H1 (cell line): ENCODE measurements around the gene AIFM3. TPM values are rescaled to one million over a fixed set of nuclear protein-coding genes. Genes with fewer than 3 reads are reported as not detected.
A peak's percentile ranks its signal among the peaks of the same experiment; 100 is the strongest.

Experiments used
- CTCF ChIA-PET: fragments of 300-600 bp; sonication (Branson Sonifier 250); formaldehyde crosslinking; loops from one replicate; lab custom pipeline; 2021; ENCODE audit not compliant: partially characterized antibody; lab: Charles Lee
- POLR2A ChIA-PET: fragments of 300-600 bp; sonication (Branson Sonifier 250); formaldehyde crosslinking; loops from one replicate; lab custom pipeline; 2021; ENCODE audit warnings: inconsistent platforms; ENCODE audit not compliant: partially characterized antibody; lab: Charles Lee
- DNase-seq, 2 experiments: peaks; one replicate each; pipeline versions ENCODE4 v3.0.0 to v3.0.0-alpha.2; 2010 to 2022; ENCODE audit warnings: low spot score in 2 of 2, low read depth in 1 of 2, mixed read lengths in 1 of 2
- FAIRE-seq: peaks from 2 replicates; lab custom pipeline; 2011; peaks lifted over from hg19 to GRCh38; lab: Jason Lieb, UNC
- H2AFZ ChIP-seq: 2 replicates; pipeline ENCODE4 v1.8.1; 2012; ENCODE audit warnings: low read length, inconsistent platforms
- H2AK5ac ChIP-seq: 2 replicates; pipeline ENCODE4 v1.6.1; 2013; ENCODE audit warnings: low read depth, low read length
- H2BK120ac ChIP-seq: replicated peaks from 2 replicates; pipeline ENCODE3; 2013; ENCODE audit warnings: low read depth, low read length, inconsistent platforms
- H2BK12ac ChIP-seq: 2 replicates; pipeline ENCODE4 v1.6.1; 2013; ENCODE audit warnings: low read depth, low read length
- H2BK15ac ChIP-seq: 2 replicates; pipeline ENCODE4 v1.6.1; 2013; ENCODE audit warnings: low read length
- H2BK20ac ChIP-seq: 2 replicates; pipeline ENCODE4 v1.6.1; 2013; ENCODE audit warnings: low read length
- H2BK5ac ChIP-seq: 2 replicates; pipeline ENCODE4 v1.6.1; 2013; ENCODE audit warnings: low read depth, low read length
- H3K14ac ChIP-seq: 2 replicates; pipeline ENCODE4 v1.6.1; 2013; ENCODE audit warnings: inconsistent platforms; ENCODE audit not compliant: insufficient read length
- H3K18ac ChIP-seq: 2 replicates; pipeline ENCODE4 v1.6.1; 2013; ENCODE audit warnings: low read length; ENCODE audit errors: extremely low read depth
- H3K23ac ChIP-seq: 2 replicates; pipeline ENCODE4 v1.6.1; 2013; ENCODE audit warnings: inconsistent platforms; ENCODE audit not compliant: insufficient read length
- H3K23me2 ChIP-seq: 2 replicates; pipeline ENCODE4 v1.6.1; 2013; ENCODE audit warnings: low read depth, low read length
- H3K27ac ChIP-seq: 2 replicates; pipeline ENCODE4 v1.6.1; 2011; ENCODE audit warnings: low read depth, low read length, inconsistent platforms
- H3K27me3 ChIP-seq, 4 experiments: replicated peaks in 1 of 4; 1 replicate in 1 of 4; 2 replicates in 3 of 4; pipeline versions ENCODE4 v1.6.1 to v1.8.1; 2011 to 2013; ENCODE audit warnings: low read length in 3 of 4, mild to moderate bottlenecking in 3 of 4, inconsistent platforms in 2 of 4, mixed read lengths in 2 of 4, moderate library complexity in 1 of 4; ENCODE audit not compliant: control insufficient read depth in 3 of 4, insufficient read depth in 3 of 4; ENCODE audit errors: extremely low read depth in 1 of 4
- H3K36me3 ChIP-seq, 4 experiments: 2 replicates each; pipeline versions ENCODE4 v1.6.1 to v1.8.1; 2011 to 2013; ENCODE audit warnings: mild to moderate bottlenecking in 4 of 4, low read length in 3 of 4, moderate library complexity in 2 of 4, control low read depth in 1 of 4, inconsistent platforms in 1 of 4; ENCODE audit not compliant: insufficient read depth in 4 of 4, control insufficient read depth in 2 of 4
- H3K4ac ChIP-seq: replicated peaks from 2 replicates; pipeline ENCODE3; 2013; ENCODE audit warnings: low read length, low read depth, mixed read lengths, inconsistent platforms; ENCODE audit not compliant: insufficient read length
- H3K4me1 ChIP-seq, 4 experiments: replicated peaks in 1 of 4; 1 replicate in 1 of 4; 2 replicates in 3 of 4; pipeline versions ENCODE4 v1.6.1 to v1.8.1; 2011 to 2013; ENCODE audit warnings: low read length in 3 of 4, inconsistent platforms in 2 of 4, mixed read lengths in 1 of 4; ENCODE audit not compliant: insufficient read depth in 4 of 4, control insufficient read depth in 3 of 4
- H3K4me2 ChIP-seq, 2 experiments: 2 replicates each; pipeline versions ENCODE4 v1.6.1 to v1.8.1; 2011 to 2013; ENCODE audit warnings: low read depth in 2 of 2, low read length in 2 of 2, control low read depth in 1 of 2, inconsistent platforms in 1 of 2, mild to moderate bottlenecking in 1 of 2; ENCODE audit not compliant: insufficient read depth in 1 of 2
- H3K4me3 ChIP-seq, 4 experiments: fragments of 200-600, 300-600 bp in 1 of 4; sonication (generic), shearing (Covaris generic), sonication (Bioruptor Twin) in 1 of 4; 2 replicates each; pipeline versions ENCODE4 v1.5.1 to v1.8.1; 2011 to 2016; ENCODE audit warnings: low read length in 4 of 4, low read depth in 3 of 4, control low read depth in 2 of 4, inconsistent platforms in 2 of 4, mild to moderate bottlenecking in 2 of 4, mixed read lengths in 1 of 4, moderate library complexity in 1 of 4; ENCODE audit not compliant: insufficient read depth in 2 of 4; ENCODE audit errors: extremely low read depth in 1 of 4
- H3K56ac ChIP-seq: replicated peaks from 2 replicates; pipeline ENCODE3; 2013; ENCODE audit warnings: low read depth, mild to moderate bottlenecking, mixed read lengths, low read length, inconsistent platforms; ENCODE audit not compliant: insufficient read length
- H3K79me1 ChIP-seq: 2 replicates; pipeline ENCODE4 v1.6.1; 2013; ENCODE audit warnings: low read depth, low read length, control low read depth
- H3K79me2 ChIP-seq, 2 experiments: 2 replicates each; pipeline versions ENCODE4 v1.6.1 to v1.8.1; 2012 to 2013; ENCODE audit warnings: low read length in 2 of 2, mild to moderate bottlenecking in 2 of 2, inconsistent platforms in 1 of 2; ENCODE audit not compliant: insufficient read depth in 2 of 2, control insufficient read depth in 1 of 2
- H3K9ac ChIP-seq, 4 experiments: replicated peaks in 1 of 4; 1 replicate in 1 of 4; 2 replicates in 3 of 4; pipeline versions ENCODE4 v1.6.1 to v1.8.1; 2011 to 2013; ENCODE audit warnings: low read depth in 3 of 4, low read length in 3 of 4, control low read depth in 2 of 4, mild to moderate bottlenecking in 2 of 4, moderate library complexity in 2 of 4, inconsistent platforms in 1 of 4; ENCODE audit errors: extremely low read depth in 1 of 4
- H3K9me3 ChIP-seq, 2 experiments: 2 replicates each; pipeline versions ENCODE4 v1.6.1 to v1.8.1; 2012 to 2013; ENCODE audit warnings: mild to moderate bottlenecking in 2 of 2, moderate library complexity in 2 of 2, control low read depth in 1 of 2, inconsistent platforms in 1 of 2, low read depth in 1 of 2, low read length in 1 of 2, mixed read lengths in 1 of 2; ENCODE audit not compliant: insufficient read depth in 2 of 2
- H4K20me1 ChIP-seq, 2 experiments: replicated peaks in 1 of 2; 2 replicates each; pipeline versions ENCODE3 to v1.8.1; 2011 to 2013; ENCODE audit warnings: inconsistent platforms in 2 of 2, low read length in 2 of 2, mild to moderate bottlenecking in 1 of 2; ENCODE audit not compliant: insufficient read depth in 2 of 2, control insufficient read depth in 1 of 2
- H4K5ac ChIP-seq: 2 replicates; pipeline ENCODE4 v1.6.1; 2013; ENCODE audit warnings: low read length, low read depth, mixed read lengths, inconsistent platforms; ENCODE audit not compliant: insufficient read length
- H4K8ac ChIP-seq: 2 replicates; pipeline ENCODE4 v1.8.0; 2013; ENCODE audit warnings: mild to moderate bottlenecking, moderate library complexity, low read length, inconsistent platforms; ENCODE audit not compliant: insufficient read depth; ENCODE audit errors: extremely low read depth
- H4K91ac ChIP-seq: replicated peaks from 2 replicates; pipeline ENCODE3; 2013; ENCODE audit warnings: low read length, mixed read lengths, inconsistent platforms; ENCODE audit not compliant: insufficient read length
- EZH2 ChIP-seq: fragments of 200-600 bp; sonication (generic); IDR thresholded peaks from 2 replicates; pipeline ENCODE4 v1.7.1; 2012; ENCODE audit warnings: low read depth, mild to moderate bottlenecking, moderate library complexity, low read length, inconsistent platforms; ENCODE audit not compliant: severe bottlenecking
- MAFK ChIP-seq: IDR thresholded peaks from 2 replicates; pipeline ENCODE4 v1.6.1; 2012; ENCODE audit warnings: low read depth, mild to moderate bottlenecking, improper control_type of control experiment, low read length
- RAD21 ChIP-seq, 2 experiments: IDR thresholded peaks in 1 of 2; conservative IDR thresholded peaks in 1 of 2; 2 replicates each; pipeline ENCODE4 v1.6.1; 2011; ENCODE audit warnings: low read depth in 2 of 2, low read length in 2 of 2, improper control_type of control experiment in 1 of 2, inconsistent platforms in 1 of 2, mild to moderate bottlenecking in 1 of 2, moderate library complexity in 1 of 2
- TAF7 ChIP-seq: optimal IDR thresholded peaks from 2 replicates; pipeline ENCODE3; 2011; ENCODE audit warnings: low read depth, mild to moderate bottlenecking, inconsistent platforms, low read length, moderate library complexity, borderline replicate concordance
- WGBS, 2 experiments: shearing (Covaris generic) in 1 of 2; methylation state at CpG; one replicate each; pipeline versions ENCODE4 v1.1.6 to v1.1.7; 2013 to 2015; ENCODE audit warnings: low lambda C conversion rate in 2 of 2, mixed read lengths in 2 of 2, inconsistent platforms in 1 of 2, low coverage in 1 of 2, missing lambda C conversion rate in 1 of 2; ENCODE audit not compliant: insufficient replicate concordance in 2 of 2, insufficient coverage in 1 of 2, insufficient read length in 1 of 2; ENCODE audit errors: extremely low coverage in 1 of 2, missing lambda C conversion rate in 1 of 2; 5-methylcytosine and 5-hydroxymethylcytosine counted together
- polyA plus RNA-seq, 7 experiments: library from polyadenylated mRNA; depleted of rRNA in 3 of 7; stranded (reverse) in 5 of 7; unstranded in 2 of 7; fragments of >200 nt in 5 of 7; fragments of 200-250 nt in 2 of 7; gene quantifications; 1 replicate in 5 of 7; 2 replicates in 1 of 7; 4 replicates in 1 of 7; pipeline versions ENCODE4 v1.2.1 to v1.2.3, GENCODE V29; 2011 to 2013; ENCODE audit warnings: missing spikeins in 2 of 7, mixed read lengths in 2 of 7
- total RNA-seq: library from RNA; stranded (reverse); fragmentation: NEBNext Ultra II Directional; extraction: Animal tissue kit (Norgen Biotek cat#: 25700); gene quantifications from 2 replicates; pipeline ENCODE4 v1.2.1, GENCODE V29; 2021
- TF ChIP-seq, protein P1 (sequence below), 3 experiments: IDR thresholded peaks; 1 replicate in 2 of 3; 2 replicates in 1 of 3; pipeline versions ENCODE4 v1.5.1 to v1.6.1; 2011; ENCODE audit warnings: low read length in 3 of 3, mild to moderate bottlenecking in 3 of 3, inconsistent platforms in 2 of 3, low read depth in 1 of 3, moderate library complexity in 1 of 3; ENCODE audit not compliant: insufficient read depth in 1 of 3; ENCODE audit errors: control extremely low read depth in 1 of 3

Gene AIFM3
- total and polyA plus RNA-seq, 2 of the 8 experiments (the other 6 are each of a cell fraction or from before 2014, with no cell fraction given), result 0.86 to 1.4 TPM

DNA sequence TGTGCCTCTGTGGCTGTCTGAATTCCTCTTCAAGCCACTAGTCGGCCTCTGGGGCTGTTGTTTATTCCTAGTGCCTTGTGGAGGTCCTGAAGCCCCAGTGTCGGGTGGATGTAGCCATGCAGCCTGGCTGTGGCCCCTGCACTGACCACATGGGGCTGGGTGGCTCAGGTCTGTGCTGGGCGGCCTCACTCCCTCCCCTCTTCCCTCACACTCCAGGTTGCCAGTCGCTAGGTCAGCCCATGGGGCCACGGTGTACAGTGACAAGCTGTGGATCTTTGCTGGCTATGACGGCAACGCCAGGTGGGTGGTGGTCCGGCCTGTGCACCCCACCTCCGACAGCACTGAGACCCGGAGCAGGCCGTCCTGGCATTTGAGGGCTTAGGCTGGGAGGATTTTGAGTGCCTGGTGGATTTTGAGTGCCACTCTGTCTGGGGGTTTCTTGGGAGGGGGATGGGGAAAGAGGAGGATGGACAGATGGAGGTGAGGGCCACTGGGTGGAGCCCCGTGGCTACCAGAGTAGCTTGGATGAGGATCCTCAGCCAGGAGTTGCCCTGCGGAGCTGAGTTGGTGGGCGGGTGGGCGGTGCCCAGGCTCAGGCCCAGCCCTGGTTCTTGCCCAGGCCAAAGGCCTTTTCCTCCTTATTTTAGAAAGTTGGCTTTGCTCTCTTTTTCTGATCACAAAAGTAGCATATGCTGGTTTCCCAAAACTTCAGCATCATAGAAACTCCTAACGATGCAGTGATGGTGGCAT lies 21.7 kb downstream of the AIFM3 start:
- no peak for FAIRE-seq

More for the DNA sequence above, 21.7 kb downstream of the AIFM3 start:
- Histone ChIP-seq H3K14ac (no peak overlapping the region), H3K27ac (no peak overlapping the region), H3K23me2 (no peaks in the 10 kb centered on the region; the same call in 1 of the 2 replicates), H3K23ac (no peak overlapping the region), H2BK20ac (no peak overlapping the region), H2BK5ac (no peak overlapping the region), H2AFZ (no peak overlapping the region), H3K4ac (no peak overlapping the region), H3K4me1 (no peaks in the 10 kb centered on the region; a peak in 1 of 7 replicates), H3K27me3 (no peaks in the 10 kb centered on the region), H3K4me3 (no peak overlapping the region), H3K79me2 (no peaks in the 10 kb centered on the region), H3K36me3 (peaks cover 0 to 10% (median 2%) of the 10 kb centered on the region in 4 experiments; a peak in 3 of 8 replicates), H3K18ac (no peak overlapping the region), H4K8ac (no peak overlapping the region), H4K20me1 (peaks cover 0 to 8% of the 10 kb centered on the region in 2 experiments), H3K79me1 (no peaks in the 10 kb centered on the region), H3K4me2 (no peak overlapping the region), H3K9ac (no peak overlapping the region), H2BK12ac (no peak overlapping the region), H4K91ac (no peak overlapping the region), H2AK5ac (no peak overlapping the region), H3K56ac (no peak overlapping the region), H4K5ac (no peak overlapping the region), H2BK15ac (no peak overlapping the region), H2BK120ac (no peak overlapping the region), H3K9me3 (no peaks in the 10 kb centered on the region)
- ChIA-PET CTCF (interaction anchor here (0.6 to 1.0 kb wide), 4 partner anchors 9 to 35 kb away, joined by 3 read pairs; no protein-coding TSS in a partner anchor), POLR2A (interaction anchor here (1.5 to 3.5 kb wide), 2 partner anchors 10 kb away, joined by 4 to 17 read pairs; no protein-coding TSS in a partner anchor)
- DNase-seq, result no peak
- WGBS, 2 experiments, result 87% methylated on average over 16 of the region's 16 CpGs; no CpG with 5 or more reads in 1 of the 2 experiments
- TF ChIP-seq RAD21 (IDR thresholded peaks at IDR 0.05 in 1 of 2, conservative IDR thresholded peaks at IDR 0.05 in 1 of 2; ENCODE audit: low read depth in 2 of 2, low read length in 2 of 2) (peak in 1 of 2 experiments; percentile 21; a peak in 1 of 4 replicates), MAFK (no peak), TAF7 (no peak), EZH2 (no peak)
- TF ChIP-seq, protein P1, sequence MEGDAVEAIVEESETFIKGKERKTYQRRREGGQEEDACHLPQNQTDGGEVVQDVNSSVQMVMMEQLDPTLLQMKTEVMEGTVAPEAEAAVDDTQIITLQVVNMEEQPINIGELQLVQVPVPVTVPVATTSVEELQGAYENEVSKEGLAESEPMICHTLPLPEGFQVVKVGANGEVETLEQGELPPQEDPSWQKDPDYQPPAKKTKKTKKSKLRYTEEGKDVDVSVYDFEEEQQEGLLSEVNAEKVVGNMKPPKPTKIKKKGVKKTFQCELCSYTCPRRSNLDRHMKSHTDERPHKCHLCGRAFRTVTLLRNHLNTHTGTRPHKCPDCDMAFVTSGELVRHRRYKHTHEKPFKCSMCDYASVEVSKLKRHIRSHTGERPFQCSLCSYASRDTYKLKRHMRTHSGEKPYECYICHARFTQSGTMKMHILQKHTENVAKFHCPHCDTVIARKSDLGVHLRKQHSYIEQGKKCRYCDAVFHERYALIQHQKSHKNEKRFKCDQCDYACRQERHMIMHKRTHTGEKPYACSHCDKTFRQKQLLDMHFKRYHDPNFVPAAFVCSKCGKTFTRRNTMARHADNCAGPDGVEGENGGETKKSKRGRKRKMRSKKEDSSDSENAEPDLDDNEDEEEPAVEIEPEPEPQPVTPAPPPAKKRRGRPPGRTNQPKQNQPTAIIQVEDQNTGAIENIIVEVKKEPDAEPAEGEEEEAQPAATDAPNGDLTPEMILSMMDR (IDR thresholded peaks at IDR 0.05; ENCODE audit: control extremely low read depth in 1 of 3, insufficient read depth in 1 of 3, low read depth in 1 of 3, low read length in 3 of 3), result peak in 2 of 3 experiments; percentile 2 to 7; a peak in 1 of 4 replicates
